H1 (cell line): Measurements from ENCODE around the gene PHTF2. TPM values are rescaled to one million over a fixed set of nuclear protein-coding genes. Genes with fewer than 3 reads are reported as not detected.

Experiments
- CTCF ChIA-PET: fragments of 300-600 bp; sonication (Branson Sonifier 250); formaldehyde crosslinking; loops from one replicate; lab custom pipeline; 2021; ENCODE audit not compliant: partially characterized antibody; lab: Charles Lee
- POLR2A ChIA-PET: fragments of 300-600 bp; sonication (Branson Sonifier 250); formaldehyde crosslinking; loops from one replicate; lab custom pipeline; 2021; ENCODE audit warnings: inconsistent platforms; ENCODE audit not compliant: partially characterized antibody; lab: Charles Lee
- DNase-seq, 2 experiments: peaks; one replicate each; pipeline versions ENCODE4 v3.0.0 to v3.0.0-alpha.2; 2010 to 2022; ENCODE audit warnings: low spot score in 2 of 2, low read depth in 1 of 2, mixed read lengths in 1 of 2
- FAIRE-seq: peaks from 2 replicates; lab custom pipeline; 2011; peaks lifted over from hg19 to GRCh38; lab: Jason Lieb, UNC
- H2AFZ ChIP-seq: 2 replicates; pipeline ENCODE4 v1.8.1; 2012; ENCODE audit warnings: low read length, inconsistent platforms
- H2AK5ac ChIP-seq: 2 replicates; pipeline ENCODE4 v1.6.1; 2013; ENCODE audit warnings: low read depth, low read length
- H2BK120ac ChIP-seq: replicated peaks from 2 replicates; pipeline ENCODE3; 2013; ENCODE audit warnings: low read depth, low read length, inconsistent platforms
- H2BK12ac ChIP-seq: 2 replicates; pipeline ENCODE4 v1.6.1; 2013; ENCODE audit warnings: low read depth, low read length
- H2BK15ac ChIP-seq: 2 replicates; pipeline ENCODE4 v1.6.1; 2013; ENCODE audit warnings: low read length
- H2BK20ac ChIP-seq: 2 replicates; pipeline ENCODE4 v1.6.1; 2013; ENCODE audit warnings: low read length
- H2BK5ac ChIP-seq: 2 replicates; pipeline ENCODE4 v1.6.1; 2013; ENCODE audit warnings: low read depth, low read length
- H3K14ac ChIP-seq: 2 replicates; pipeline ENCODE4 v1.6.1; 2013; ENCODE audit warnings: inconsistent platforms; ENCODE audit not compliant: insufficient read length
- H3K18ac ChIP-seq: 2 replicates; pipeline ENCODE4 v1.6.1; 2013; ENCODE audit warnings: low read length; ENCODE audit errors: extremely low read depth
- H3K23ac ChIP-seq: 2 replicates; pipeline ENCODE4 v1.6.1; 2013; ENCODE audit warnings: inconsistent platforms; ENCODE audit not compliant: insufficient read length
- H3K23me2 ChIP-seq: 2 replicates; pipeline ENCODE4 v1.6.1; 2013; ENCODE audit warnings: low read depth, low read length
- H3K27ac ChIP-seq: 2 replicates; pipeline ENCODE4 v1.6.1; 2011; ENCODE audit warnings: low read depth, low read length, inconsistent platforms
- H3K27me3 ChIP-seq, 4 experiments: replicated peaks in 1 of 4; 1 replicate in 1 of 4; 2 replicates in 3 of 4; pipeline versions ENCODE4 v1.6.1 to v1.8.1; 2011 to 2013; ENCODE audit warnings: low read length in 3 of 4, mild to moderate bottlenecking in 3 of 4, inconsistent platforms in 2 of 4, mixed read lengths in 2 of 4, moderate library complexity in 1 of 4; ENCODE audit not compliant: control insufficient read depth in 3 of 4, insufficient read depth in 3 of 4; ENCODE audit errors: extremely low read depth in 1 of 4
- H3K36me3 ChIP-seq, 4 experiments: 2 replicates each; pipeline versions ENCODE4 v1.6.1 to v1.8.1; 2011 to 2013; ENCODE audit warnings: mild to moderate bottlenecking in 4 of 4, low read length in 3 of 4, moderate library complexity in 2 of 4, control low read depth in 1 of 4, inconsistent platforms in 1 of 4; ENCODE audit not compliant: insufficient read depth in 4 of 4, control insufficient read depth in 2 of 4
- H3K4ac ChIP-seq: replicated peaks from 2 replicates; pipeline ENCODE3; 2013; ENCODE audit warnings: low read length, low read depth, mixed read lengths, inconsistent platforms; ENCODE audit not compliant: insufficient read length
- H3K4me1 ChIP-seq, 4 experiments: replicated peaks in 1 of 4; 1 replicate in 1 of 4; 2 replicates in 3 of 4; pipeline versions ENCODE4 v1.6.1 to v1.8.1; 2011 to 2013; ENCODE audit warnings: low read length in 3 of 4, inconsistent platforms in 2 of 4, mixed read lengths in 1 of 4; ENCODE audit not compliant: insufficient read depth in 4 of 4, control insufficient read depth in 3 of 4
- H3K4me2 ChIP-seq, 2 experiments: 2 replicates each; pipeline versions ENCODE4 v1.6.1 to v1.8.1; 2011 to 2013; ENCODE audit warnings: low read depth in 2 of 2, low read length in 2 of 2, control low read depth in 1 of 2, inconsistent platforms in 1 of 2, mild to moderate bottlenecking in 1 of 2; ENCODE audit not compliant: insufficient read depth in 1 of 2
- H3K4me3 ChIP-seq, 4 experiments: fragments of 200-600, 300-600 bp in 1 of 4; sonication (generic), shearing (Covaris generic), sonication (Bioruptor Twin) in 1 of 4; 2 replicates each; pipeline versions ENCODE4 v1.5.1 to v1.8.1; 2011 to 2016; ENCODE audit warnings: low read length in 4 of 4, low read depth in 3 of 4, control low read depth in 2 of 4, inconsistent platforms in 2 of 4, mild to moderate bottlenecking in 2 of 4, mixed read lengths in 1 of 4, moderate library complexity in 1 of 4; ENCODE audit not compliant: insufficient read depth in 2 of 4; ENCODE audit errors: extremely low read depth in 1 of 4
- H3K56ac ChIP-seq: replicated peaks from 2 replicates; pipeline ENCODE3; 2013; ENCODE audit warnings: low read depth, mild to moderate bottlenecking, mixed read lengths, low read length, inconsistent platforms; ENCODE audit not compliant: insufficient read length
- H3K79me1 ChIP-seq: 2 replicates; pipeline ENCODE4 v1.6.1; 2013; ENCODE audit warnings: low read depth, low read length, control low read depth
- H3K79me2 ChIP-seq, 2 experiments: 2 replicates each; pipeline versions ENCODE4 v1.6.1 to v1.8.1; 2012 to 2013; ENCODE audit warnings: low read length in 2 of 2, mild to moderate bottlenecking in 2 of 2, inconsistent platforms in 1 of 2; ENCODE audit not compliant: insufficient read depth in 2 of 2, control insufficient read depth in 1 of 2
- H3K9ac ChIP-seq, 4 experiments: replicated peaks in 1 of 4; 1 replicate in 1 of 4; 2 replicates in 3 of 4; pipeline versions ENCODE4 v1.6.1 to v1.8.1; 2011 to 2013; ENCODE audit warnings: low read depth in 3 of 4, low read length in 3 of 4, control low read depth in 2 of 4, mild to moderate bottlenecking in 2 of 4, moderate library complexity in 2 of 4, inconsistent platforms in 1 of 4; ENCODE audit errors: extremely low read depth in 1 of 4
- H3K9me3 ChIP-seq, 2 experiments: 2 replicates each; pipeline versions ENCODE4 v1.6.1 to v1.8.1; 2012 to 2013; ENCODE audit warnings: mild to moderate bottlenecking in 2 of 2, moderate library complexity in 2 of 2, control low read depth in 1 of 2, inconsistent platforms in 1 of 2, low read depth in 1 of 2, low read length in 1 of 2, mixed read lengths in 1 of 2; ENCODE audit not compliant: insufficient read depth in 2 of 2
- H4K20me1 ChIP-seq, 2 experiments: replicated peaks in 1 of 2; 2 replicates each; pipeline versions ENCODE3 to v1.8.1; 2011 to 2013; ENCODE audit warnings: inconsistent platforms in 2 of 2, low read length in 2 of 2, mild to moderate bottlenecking in 1 of 2; ENCODE audit not compliant: insufficient read depth in 2 of 2, control insufficient read depth in 1 of 2
- H4K5ac ChIP-seq: 2 replicates; pipeline ENCODE4 v1.6.1; 2013; ENCODE audit warnings: low read length, low read depth, mixed read lengths, inconsistent platforms; ENCODE audit not compliant: insufficient read length
- H4K8ac ChIP-seq: 2 replicates; pipeline ENCODE4 v1.8.0; 2013; ENCODE audit warnings: mild to moderate bottlenecking, moderate library complexity, low read length, inconsistent platforms; ENCODE audit not compliant: insufficient read depth; ENCODE audit errors: extremely low read depth
- H4K91ac ChIP-seq: replicated peaks from 2 replicates; pipeline ENCODE3; 2013; ENCODE audit warnings: low read length, mixed read lengths, inconsistent platforms; ENCODE audit not compliant: insufficient read length
- ATF2 ChIP-seq: IDR thresholded peaks from 2 replicates; pipeline ENCODE4 v1.6.1; 2012; ENCODE audit warnings: low read length, inconsistent platforms
- BCL11A ChIP-seq, 2 experiments: IDR thresholded peaks; one replicate each; pipeline ENCODE4 v1.6.1; 2011; ENCODE audit warnings: low read depth in 2 of 2, low read length in 2 of 2, mild to moderate bottlenecking in 2 of 2
- BRCA1 ChIP-seq: IDR thresholded peaks from 2 replicates; pipeline ENCODE4 v1.6.1; 2012; ENCODE audit warnings: low read depth, low read length, improper control_type of control experiment
- E2F6 ChIP-seq: IDR thresholded peaks from 2 replicates; pipeline ENCODE4 v1.6.1; 2012; ENCODE audit warnings: inconsistent platforms
- MAFK ChIP-seq: IDR thresholded peaks from 2 replicates; pipeline ENCODE4 v1.6.1; 2012; ENCODE audit warnings: low read depth, mild to moderate bottlenecking, improper control_type of control experiment, low read length
- POU5F1 ChIP-seq: IDR thresholded peaks from 2 replicates; pipeline ENCODE4 v1.6.1; 2011; ENCODE audit warnings: low read depth, mild to moderate bottlenecking, low read length, moderate library complexity
- RNF2 ChIP-seq: fragments of 200-900, 300-1000 bp; sonication (generic); IDR thresholded peaks from 2 replicates; pipeline ENCODE4 v1.7.1; 2016; ENCODE audit warnings: borderline replicate concordance, low read depth, mild to moderate bottlenecking, antibody characterized with exemption, low read length; ENCODE audit not compliant: poor library complexity, severe bottlenecking; ENCODE audit errors: missing control alignments
- TCF12 ChIP-seq: IDR thresholded peaks from 2 replicates; pipeline ENCODE4 v1.6.1; 2011; ENCODE audit warnings: low read depth, mild to moderate bottlenecking, low read length
- WGBS, 2 experiments: shearing (Covaris generic) in 1 of 2; methylation state at CpG; one replicate each; pipeline versions ENCODE4 v1.1.6 to v1.1.7; 2013 to 2015; ENCODE audit warnings: low lambda C conversion rate in 2 of 2, mixed read lengths in 2 of 2, inconsistent platforms in 1 of 2, low coverage in 1 of 2, missing lambda C conversion rate in 1 of 2; ENCODE audit not compliant: insufficient replicate concordance in 2 of 2, insufficient coverage in 1 of 2, insufficient read length in 1 of 2; ENCODE audit errors: extremely low coverage in 1 of 2, missing lambda C conversion rate in 1 of 2; 5-methylcytosine and 5-hydroxymethylcytosine counted together
- polyA plus RNA-seq, 7 experiments: library from polyadenylated mRNA; depleted of rRNA in 3 of 7; stranded (reverse) in 5 of 7; unstranded in 2 of 7; fragments of >200 nt in 5 of 7; fragments of 200-250 nt in 2 of 7; gene quantifications; 1 replicate in 5 of 7; 2 replicates in 1 of 7; 4 replicates in 1 of 7; pipeline versions ENCODE4 v1.2.1 to v1.2.3, GENCODE V29; 2011 to 2013; ENCODE audit warnings: missing spikeins in 2 of 7, mixed read lengths in 2 of 7
- total RNA-seq: library from RNA; stranded (reverse); fragmentation: NEBNext Ultra II Directional; extraction: Animal tissue kit (Norgen Biotek cat#: 25700); gene quantifications from 2 replicates; pipeline ENCODE4 v1.2.1, GENCODE V29; 2021
- TF ChIP-seq, protein P1 (sequence below): IDR thresholded peaks from 2 replicates; pipeline ENCODE4 v1.6.1; 2012; ENCODE audit warnings: inconsistent platforms

The PHTF2 gene
- total and polyA plus RNA-seq, 2 of the 8 experiments (the other 6 are each of a cell fraction or from before 2014, with no cell fraction given), result 9.0 to 25.4 TPM

GRCh38 chr7:77917500-77918262, 119.1 kb downstream of the PHTF2 start:
- H3K79me2 ChIP-seq, result no peaks in the 10 kb centered on the region
- H3K4ac ChIP-seq, result no peak overlapping the region
- H2AFZ ChIP-seq, result no peak overlapping the region
- H3K4me2 ChIP-seq, result no peak overlapping the region
- TF ChIP-seq TCF12 (no peak), E2F6 (no peak), RNF2 (no peak), MAFK (no peak), POU5F1 (no peak), ATF2 (no peak), BRCA1 (no peak), BCL11A (IDR thresholded peaks at IDR 0.05; ENCODE audit: low read depth in 2 of 2, low read length in 2 of 2) (no peak)
- TF ChIP-seq, protein P1, sequence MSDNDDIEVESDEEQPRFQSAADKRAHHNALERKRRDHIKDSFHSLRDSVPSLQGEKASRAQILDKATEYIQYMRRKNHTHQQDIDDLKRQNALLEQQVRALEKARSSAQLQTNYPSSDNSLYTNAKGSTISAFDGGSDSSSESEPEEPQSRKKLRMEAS, result no peak
- no peak overlapping the region for H2BK12ac ChIP-seq
- FAIRE-seq, result no peak
- no peaks in the 10 kb centered on the region for H3K4me1 ChIP-seq
- ChIA-PET POLR2A (no interaction called here), CTCF (interaction anchor here (0.6 kb wide), 1 partner anchor 11 kb away, joined by 4 read pairs; no protein-coding TSS in a partner anchor)
- 85% methylated on average over 2 of the region's 2 CpGs; no CpG with 5 or more reads in 1 of the 2 experiments for WGBS, 2 experiments
- H2BK120ac ChIP-seq, result no peak overlapping the region
- no peak overlapping the region for H4K91ac ChIP-seq
- no peaks in the 10 kb centered on the region for H3K23me2 ChIP-seq
- no peak overlapping the region for H3K18ac ChIP-seq
- no peak overlapping the region for H2BK15ac ChIP-seq
- no peak overlapping the region for H3K14ac ChIP-seq
- H3K9me3 ChIP-seq, result no peaks in the 10 kb centered on the region
- H4K5ac ChIP-seq, result no peak overlapping the region
- no peak overlapping the region for H4K8ac ChIP-seq
- no peak for DNase-seq
- H3K9ac ChIP-seq, result no peak overlapping the region
- H2BK5ac ChIP-seq, result no peak overlapping the region
- H3K23ac ChIP-seq, result no peak overlapping the region
- no peak overlapping the region for H3K27ac ChIP-seq
- H3K27me3 ChIP-seq, result no peaks in the 10 kb centered on the region
- peaks cover 0 to 3% (median 0%) of the 10 kb centered on the region in 4 experiments; a peak in 2 of 8 replicates for H3K36me3 ChIP-seq
- no peak overlapping the region for H3K56ac ChIP-seq
- no peaks in the 10 kb centered on the region for H3K79me1 ChIP-seq
- H2AK5ac ChIP-seq, result no peak overlapping the region
- no peaks in the 10 kb centered on the region for H4K20me1 ChIP-seq
- no peak overlapping the region for H3K4me3 ChIP-seq
- H2BK20ac ChIP-seq, result no peak overlapping the region
